ENCODE data around the gene ARHGAP36.

ARHGAP36 gene

GRCh38 chrX:131073607-131074006, 15.5 kb downstream of the ARHGAP36 start:
- DNase-seq: no peak

GRCh38 chrX:131081772-131082740, 23.9 kb downstream of the ARHGAP36 start:
- no peak for DNase-seq

- no peak for DNase-seq
Measured at GRCh38 chrX:131083510-131084142, 25.5 kb downstream of the ARHGAP36 start.

- DNase-seq: no peak
Measured at GRCh38 chrX:131084145-131084544, 26.0 kb downstream of the ARHGAP36 start.

- DNase-seq: no peak
Measured at GRCh38 chrX:131136776-131137175, 78.6 kb downstream of the ARHGAP36 start.

- no peak for DNase-seq
Measured at GRCh38 chrX:131139072-131139471, 80.9 kb downstream of the ARHGAP36 start.

Measured in NCI-H1436 (cell line).